Activated CD4-positive, alpha-beta T cell treated with anti-CD3 and anti-CD28 coated beads, Interleukin-10, Interleukin-2, amounts not matched to agents 100 ng/mL and 50 ng/mL, durations not matched to agents 16 hours and 8 hours (primary cell): ENCODE results near the gene PTPRN2.
"Not testable (repeated sequence)": the region's sequence is repeated elsewhere in the genome, so short reads cannot be mapped to it uniquely, and the experiment has no call there.

Source experiments
- DNase-seq: peaks from one replicate; pipeline ENCODE4 v3.0.0-alpha.2; 2020

The PTPRN2 gene

DNA sequence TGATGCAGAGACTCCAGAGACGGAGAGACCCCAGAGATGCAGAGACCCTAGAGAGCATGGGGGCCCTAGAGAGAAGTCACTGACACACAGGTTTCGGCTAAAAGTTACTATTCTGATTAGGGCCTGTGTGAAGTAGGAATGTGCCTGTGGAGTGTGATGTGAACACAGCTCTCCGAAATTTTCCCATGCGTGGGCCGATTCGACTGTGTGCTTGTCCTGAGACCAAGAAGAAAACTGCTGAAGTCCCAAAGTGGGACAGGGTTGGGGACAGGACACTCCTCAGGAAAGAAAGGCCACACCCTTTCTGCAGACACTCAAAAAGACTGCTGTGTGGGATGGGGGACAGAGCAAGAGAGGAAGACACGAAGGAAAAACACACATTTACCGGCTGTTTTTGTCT is 533.5 kb downstream of the PTPRN2 start:
- no peak for DNase-seq

DNA sequence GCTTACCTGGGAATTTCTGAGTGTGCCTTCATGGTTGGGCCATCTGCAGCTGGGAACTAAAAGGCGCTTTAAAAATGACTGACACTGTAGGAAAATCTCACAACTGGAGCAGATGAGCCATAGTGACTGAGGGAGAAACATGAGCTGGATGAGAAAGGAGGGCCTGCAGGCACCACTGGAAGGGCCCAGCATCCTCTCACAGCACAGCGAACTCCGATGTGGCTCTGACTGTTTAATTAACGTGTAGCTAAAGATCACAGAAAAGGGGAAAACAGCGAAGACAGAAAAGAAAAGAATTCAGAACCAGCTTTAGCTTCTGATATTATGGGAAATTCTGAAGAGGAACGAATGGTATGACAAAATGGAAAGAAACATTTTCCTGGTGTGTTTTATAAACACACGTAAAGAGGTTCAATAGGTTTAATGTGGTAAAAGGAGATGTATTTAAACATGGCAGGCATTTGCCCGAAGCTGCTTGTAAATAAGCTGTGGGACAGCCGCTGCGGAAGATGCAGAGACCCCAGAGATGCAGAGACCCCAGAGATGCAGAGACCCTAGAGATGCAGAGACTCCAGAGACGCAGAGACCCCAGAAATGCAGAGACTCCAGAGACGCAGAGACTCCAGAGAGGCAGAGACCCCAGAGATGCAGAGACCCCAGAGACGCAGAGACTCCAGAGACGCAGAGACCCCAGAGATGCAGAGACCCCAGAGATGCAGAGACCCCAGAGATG is 534.3 kb downstream of the PTPRN2 start:
- DNase-seq: no peak

DNA sequence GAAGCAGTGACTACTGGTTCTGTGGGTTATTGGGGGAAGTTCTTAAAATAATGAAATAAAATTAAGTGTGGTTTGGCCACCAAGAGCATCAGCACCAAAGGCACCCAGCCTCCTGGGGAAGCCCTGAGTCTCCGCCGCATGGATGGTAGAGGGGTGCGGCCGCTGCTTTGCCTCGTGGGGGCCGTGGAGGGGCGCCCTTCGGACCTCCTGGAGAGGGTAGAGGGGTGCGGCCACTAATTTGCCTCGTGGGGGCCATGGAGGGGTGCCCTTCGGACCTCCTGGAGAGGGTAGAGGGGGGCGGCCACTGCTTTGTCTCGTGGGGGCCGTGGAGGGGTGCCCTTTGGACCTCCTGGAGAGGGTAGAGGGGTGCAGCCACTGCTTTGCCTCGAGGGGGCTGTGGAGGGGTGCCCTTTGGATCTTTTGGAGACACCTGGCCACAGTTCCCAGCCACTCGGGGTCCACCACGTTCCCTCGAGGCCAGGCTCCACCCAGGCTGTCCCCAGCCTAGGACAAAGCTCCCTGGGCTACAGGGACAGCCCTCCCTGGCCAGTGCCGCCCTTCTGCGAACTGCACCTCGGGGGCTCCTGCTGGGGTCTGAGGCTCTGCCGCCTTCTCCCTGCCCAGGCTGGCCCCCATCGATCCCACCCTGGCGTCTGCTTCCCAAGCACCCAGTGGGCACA is 535.1 kb downstream of the PTPRN2 start:
- DNase-seq: no peak

DNA sequence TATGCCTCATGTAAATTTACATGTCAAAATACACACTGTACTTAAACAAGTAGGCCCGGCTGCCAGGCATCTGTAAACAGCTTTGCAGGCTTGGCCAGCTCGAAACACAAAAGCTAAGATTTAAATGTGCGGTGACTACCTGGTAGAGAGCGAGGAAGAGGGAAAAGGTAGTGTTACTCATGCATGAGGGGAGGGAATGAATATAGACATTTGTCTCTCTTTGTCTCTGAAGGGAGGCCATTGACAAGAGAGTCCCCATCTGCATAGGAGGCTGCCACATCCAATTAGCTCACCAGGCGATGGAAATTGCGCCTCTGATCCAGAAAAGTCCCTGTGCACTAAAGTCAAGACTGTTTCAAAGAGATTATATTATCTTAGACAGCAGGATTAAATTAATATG is 535.8 kb downstream of the PTPRN2 start:
- DNase-seq: no peak

DNA sequence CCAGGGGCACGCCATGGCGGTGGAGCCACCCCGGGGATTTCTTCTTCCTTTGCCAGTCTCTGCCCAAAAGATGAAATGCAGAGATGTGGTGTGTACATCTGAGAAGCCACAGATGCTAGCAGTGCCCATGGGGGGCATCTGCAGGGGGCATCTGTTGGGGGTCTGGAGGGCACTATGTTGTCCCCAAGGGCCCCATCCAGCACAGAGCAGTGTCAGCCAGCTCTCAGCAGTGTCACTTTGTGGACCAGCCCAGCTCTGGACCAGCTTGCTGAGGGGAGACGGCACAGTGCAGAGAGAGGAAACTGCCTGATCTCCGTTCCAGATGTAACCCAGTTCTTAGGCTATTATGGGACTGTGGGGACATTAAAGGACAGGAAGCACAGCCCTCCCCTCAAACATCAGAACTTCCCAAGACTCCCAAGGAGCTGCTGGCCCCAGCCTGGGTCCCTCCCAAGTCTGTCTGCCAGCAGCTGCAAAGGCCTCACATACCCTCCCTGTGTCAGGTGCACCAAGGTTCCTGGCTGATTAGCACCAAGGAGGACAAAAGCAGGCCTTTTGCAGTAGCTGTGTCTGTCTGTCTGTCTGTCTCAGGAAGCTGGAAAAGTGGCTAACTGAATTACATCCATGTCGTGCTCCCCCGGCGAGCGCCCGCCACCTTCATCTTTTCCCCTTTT is 536.5 kb downstream of the PTPRN2 start:
- no peak for DNase-seq

DNA sequence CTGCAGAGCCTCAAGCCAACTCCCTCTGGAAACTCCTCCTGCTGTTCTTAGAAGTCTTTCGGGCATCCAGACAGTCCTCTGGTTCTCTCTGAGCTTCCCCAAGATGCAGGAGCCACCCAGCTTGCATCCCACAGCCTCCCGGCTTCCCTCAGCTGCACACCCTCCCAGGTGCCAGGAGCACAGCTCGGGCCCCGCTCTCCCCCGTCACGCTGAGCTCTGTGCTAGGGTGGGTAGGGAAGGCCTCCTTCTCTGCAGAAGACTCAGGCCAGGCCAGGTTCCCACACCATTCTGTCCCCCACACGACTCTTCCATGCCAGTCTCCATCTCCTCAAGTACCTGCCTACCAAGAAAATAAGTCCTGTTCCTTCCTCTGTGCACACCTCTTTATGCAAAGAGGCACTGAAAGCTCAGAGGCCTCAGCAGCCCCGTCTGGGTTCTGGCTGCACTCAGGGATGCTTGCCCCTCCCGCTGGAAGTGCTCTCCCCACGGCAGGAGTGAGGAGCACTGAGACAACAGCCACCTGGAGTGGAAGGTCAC is 537.1 kb downstream of the PTPRN2 start:
- no peak for DNase-seq

DNA sequence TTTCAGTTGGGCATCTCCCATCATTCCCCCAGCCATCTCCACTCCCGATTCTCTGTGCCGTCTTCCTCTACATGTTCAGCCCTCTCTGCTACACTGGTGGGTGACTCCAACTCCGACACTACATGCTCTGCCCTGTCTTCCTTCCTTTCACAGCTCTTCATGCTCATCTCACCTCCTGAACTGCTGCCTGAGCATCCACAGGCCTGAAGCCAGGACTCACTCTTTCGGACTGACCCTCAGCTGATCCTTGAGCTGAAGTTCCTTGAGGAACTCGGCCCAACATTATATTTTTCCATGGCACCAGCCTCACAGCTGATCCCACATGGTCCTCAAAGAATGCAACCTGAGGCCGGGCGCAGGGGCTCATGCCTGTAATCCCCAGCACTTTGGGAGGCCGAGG is 538.4 kb downstream of the PTPRN2 start:
- DNase-seq: no peak

DNA sequence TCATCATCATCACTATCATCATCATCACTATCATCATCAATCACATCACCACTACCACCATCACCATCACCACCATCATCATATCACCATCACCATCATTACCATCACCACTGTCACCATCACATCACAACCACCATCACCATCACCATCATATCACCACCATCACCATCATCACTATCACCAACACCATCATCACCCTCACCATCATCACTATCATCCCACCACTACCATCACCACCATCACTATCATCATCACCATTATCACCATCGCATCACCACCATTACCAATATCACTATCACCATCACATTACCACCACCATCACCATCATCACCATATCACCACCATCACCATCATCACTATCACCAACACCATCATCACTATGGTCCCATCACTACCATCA is 539.1 kb downstream of the PTPRN2 start:
- no peak for DNase-seq

DNA sequence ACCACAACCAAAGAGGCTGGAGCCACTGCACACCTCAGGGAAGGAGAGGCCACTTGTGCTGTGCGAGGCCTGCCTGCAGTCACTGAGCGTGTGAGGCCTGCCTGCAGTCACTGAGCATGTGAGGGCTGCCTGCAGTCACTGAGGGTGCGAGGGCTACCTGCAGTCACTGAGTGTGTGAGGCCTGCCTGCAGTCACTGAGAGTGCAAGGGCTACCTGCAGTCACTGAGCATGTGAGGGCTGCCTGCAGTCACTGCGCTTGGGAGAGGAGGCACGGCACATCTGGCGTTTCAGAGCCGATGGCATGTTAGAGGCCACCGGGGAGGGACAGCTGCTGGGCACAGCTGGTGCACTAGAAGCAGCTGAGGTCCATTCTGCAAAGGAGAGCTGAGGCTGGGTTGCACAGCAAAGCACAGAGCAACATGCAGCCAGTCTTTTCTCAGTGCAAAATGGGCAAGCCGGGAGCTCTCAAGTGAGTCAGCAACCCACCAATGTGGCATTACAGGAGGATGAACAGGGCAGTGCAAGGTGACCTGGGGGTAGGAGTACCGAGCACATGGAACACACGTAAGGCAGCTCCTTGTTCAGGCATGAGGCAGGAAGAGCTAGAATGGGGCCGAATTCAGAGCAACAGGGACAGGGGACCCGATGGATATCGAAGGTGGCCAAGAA is 540.1 kb downstream of the PTPRN2 start:
- no peak for DNase-seq

DNA sequence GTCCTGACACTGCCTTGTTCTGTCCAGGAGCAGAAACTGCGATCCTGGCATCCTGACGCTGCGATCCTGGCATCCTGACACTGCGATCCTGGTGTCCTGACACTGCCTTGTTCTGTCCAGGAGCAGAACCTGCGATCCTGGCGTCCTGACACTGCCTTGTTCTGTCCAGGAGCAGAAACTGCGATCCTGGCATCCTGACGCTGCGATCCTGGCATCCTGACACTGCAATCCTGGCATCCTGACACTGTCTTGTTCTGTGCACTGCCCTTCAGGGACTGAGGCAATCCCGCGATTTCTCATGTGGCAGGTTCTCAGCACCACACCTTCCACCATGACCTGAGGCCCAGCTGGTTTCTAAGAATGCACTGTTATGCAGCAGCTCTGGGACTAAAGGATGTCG is 541.4 kb downstream of the PTPRN2 start:
- not testable (repeated sequence) for DNase-seq

DNA sequence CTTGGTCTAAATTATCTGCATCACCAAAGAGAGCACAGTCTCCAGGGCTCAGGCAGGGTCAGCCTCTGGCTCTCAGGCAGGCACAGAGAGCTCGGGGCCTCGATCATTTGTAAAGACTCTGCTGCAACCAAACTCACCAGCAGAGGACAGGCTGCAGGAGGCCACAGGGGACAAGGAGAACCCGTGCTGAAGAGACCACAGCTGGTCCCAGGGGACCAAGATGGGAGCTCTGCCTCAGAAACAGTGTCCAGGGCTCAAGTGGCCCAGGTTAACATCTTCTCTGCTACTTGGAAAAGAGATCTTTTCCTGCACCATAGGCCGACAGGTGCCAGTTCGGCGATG is 543.2 kb downstream of the PTPRN2 start:
- DNase-seq: no peak

DNA sequence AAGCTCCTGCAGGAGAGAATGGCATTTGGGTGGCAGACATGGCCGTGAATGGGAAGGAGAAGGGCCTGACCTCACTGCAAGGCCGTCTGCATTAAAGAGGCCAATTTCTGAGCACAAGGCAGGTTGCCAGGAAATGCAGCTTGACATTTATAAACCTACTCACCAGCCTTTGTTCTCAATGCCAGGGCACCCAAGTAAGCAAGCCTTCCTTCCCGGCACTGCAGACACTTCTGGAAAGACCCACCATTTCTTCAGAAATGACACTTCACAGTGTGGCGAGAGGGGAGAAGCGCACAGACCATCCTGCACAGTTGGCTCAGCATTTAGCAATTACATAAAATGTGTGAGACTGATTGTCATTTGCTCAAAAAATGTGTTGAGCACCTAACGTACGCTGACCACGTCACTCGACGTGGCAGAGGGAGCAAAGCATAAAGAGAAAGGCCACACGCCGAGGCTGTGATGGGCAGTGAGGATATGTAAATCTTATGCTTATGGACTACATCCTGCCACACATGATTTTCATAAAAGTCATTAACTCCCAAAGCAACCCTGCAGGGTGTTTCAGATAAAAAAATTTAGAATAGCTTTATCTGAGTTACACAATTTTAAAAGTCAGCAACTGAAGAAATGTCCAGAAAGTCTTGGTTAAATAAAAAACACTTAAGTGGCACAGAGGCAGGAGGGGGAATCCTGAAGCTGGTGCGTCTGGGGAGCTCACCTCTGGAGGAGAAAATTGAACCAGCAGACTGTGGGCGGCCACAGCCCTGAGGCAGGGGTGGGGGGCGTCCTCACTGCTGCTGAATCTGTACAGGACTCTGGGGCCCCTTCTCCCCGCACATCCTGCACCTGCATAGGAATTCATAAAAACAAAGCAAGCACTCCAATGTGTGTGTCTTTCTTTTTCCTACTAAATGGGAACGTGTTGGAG is 543.8 kb downstream of the PTPRN2 start:
- DNase-seq: no peak

DNA sequence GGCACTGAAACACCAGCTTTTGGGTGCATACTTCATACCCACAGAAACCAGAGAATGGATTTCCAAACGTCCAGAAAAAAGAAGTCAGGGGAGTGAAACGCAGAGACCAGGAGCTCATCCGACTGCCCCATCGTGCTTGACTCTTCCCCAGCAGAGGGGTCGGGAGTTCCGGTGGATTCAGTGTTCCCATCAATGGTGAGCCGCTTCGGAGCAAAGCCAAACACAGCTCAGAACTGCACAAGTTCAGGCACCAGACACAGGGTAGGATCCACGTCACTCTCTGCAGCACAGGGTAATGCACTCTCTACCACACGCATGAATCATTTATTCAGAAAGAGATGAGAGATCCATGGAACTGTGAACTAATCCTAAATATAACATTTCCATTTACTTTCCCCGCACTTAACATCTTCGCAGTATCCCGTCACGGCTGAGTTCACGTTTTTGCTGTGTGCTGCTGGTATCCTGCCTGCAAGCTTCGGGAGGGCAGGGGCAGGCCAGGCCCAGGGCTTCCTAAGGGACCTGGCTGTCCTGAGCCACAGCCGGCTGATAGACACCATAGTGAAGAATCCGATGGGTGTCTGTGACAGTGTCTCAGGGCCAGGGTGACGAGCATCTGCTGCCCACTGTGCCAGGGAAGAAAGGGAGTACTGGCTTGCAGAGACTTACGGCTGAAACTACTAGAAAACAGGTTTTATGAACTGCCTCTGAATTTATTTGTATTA is 545.3 kb downstream of the PTPRN2 start:
- no peak for DNase-seq

DNA sequence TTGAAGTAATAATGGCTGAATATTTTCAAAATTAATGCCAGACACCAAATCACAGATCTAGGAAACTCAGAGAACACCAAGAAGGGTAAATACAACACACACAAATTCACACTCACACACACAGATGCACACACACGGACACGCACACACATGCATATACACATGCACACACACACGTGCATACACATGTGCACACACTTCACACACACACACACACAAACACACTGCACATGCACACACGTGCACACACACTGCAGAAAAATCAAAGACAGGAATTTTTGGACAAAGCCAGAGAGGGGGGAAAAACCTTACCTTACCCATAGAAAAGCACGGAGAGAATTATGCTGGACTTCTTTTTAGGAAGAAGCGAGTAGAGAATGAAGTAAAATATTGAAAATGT is 547.4 kb downstream of the PTPRN2 start:
- no peak for DNase-seq

DNA sequence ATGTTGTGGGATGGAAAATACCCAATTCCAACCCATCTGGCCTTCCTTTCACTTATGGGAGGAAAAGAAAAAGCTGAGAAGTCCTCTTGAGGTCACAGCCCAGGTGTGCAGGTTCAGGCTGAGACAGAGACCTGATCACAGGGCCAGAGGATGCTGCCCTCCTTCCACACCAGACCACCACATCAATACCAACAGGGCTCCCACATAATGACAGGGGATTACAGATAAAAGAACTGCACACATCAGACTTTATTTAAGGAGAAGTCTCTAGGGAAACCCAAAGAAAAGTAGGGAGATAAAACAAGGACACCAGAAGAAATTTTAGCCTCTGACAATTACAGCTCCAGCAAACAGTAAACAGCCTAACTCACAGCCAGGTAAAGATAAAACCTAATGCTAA is 548.4 kb downstream of the PTPRN2 start:
- DNase-seq: no peak

DNA sequence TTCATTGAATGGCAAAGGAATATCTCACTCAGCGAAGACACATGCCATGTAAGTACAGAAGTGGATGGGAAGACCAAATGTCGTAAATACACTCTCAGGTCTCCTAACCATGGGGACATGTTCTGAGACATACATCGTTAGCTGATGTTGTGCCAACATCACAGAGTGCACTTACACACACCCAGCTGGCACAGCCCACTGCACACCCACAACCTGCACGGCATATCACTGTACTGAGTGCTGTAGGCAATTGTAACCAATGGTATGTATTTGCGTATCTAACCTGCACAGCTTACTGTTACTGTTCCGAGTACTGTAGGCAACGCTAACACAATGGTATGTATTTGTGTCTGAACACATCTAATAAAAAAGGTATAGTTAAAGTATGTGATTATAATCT is 550.4 kb downstream of the PTPRN2 start:
- DNase-seq: no peak

DNA sequence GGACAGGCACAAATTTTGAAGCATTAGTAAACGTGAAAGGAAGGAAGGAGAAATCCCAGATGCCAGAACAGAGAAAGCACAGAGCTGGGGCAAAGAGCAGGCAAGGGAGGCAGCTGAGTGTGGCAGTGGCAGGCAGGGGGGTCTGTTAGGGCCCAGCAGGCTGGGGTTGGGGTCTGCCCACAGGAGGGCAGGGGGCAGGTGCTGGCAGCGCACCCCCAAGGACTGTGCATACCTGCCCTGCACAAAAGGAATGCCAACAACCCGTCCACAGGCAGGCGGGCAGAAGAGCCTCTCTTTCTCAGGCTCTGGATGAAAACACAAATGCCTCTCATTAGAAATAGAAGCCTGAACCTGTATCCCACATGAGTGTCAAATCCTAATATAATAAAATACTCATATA is 552.3 kb downstream of the PTPRN2 start:
- no peak for DNase-seq

DNA sequence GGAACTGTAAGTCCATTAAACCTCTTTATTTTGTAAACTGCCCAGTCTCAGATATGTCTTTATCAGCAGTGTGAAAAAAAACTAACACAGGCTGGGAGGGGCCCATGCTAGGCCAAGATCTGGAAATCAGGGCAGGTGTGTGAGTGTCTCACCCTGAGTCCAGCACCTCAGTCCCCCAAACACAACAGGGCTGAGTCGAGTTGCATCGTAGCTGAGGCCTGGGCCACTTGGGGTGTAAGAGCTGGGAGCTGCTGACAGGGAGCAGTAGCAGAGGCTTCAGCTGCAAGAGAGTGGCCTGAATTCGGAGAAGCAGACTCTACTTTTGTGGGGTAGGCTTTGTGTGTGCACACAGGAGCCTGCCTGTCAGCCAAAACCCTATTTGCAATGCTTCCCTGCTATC is 553.1 kb downstream of the PTPRN2 start:
- DNase-seq: no peak

DNA sequence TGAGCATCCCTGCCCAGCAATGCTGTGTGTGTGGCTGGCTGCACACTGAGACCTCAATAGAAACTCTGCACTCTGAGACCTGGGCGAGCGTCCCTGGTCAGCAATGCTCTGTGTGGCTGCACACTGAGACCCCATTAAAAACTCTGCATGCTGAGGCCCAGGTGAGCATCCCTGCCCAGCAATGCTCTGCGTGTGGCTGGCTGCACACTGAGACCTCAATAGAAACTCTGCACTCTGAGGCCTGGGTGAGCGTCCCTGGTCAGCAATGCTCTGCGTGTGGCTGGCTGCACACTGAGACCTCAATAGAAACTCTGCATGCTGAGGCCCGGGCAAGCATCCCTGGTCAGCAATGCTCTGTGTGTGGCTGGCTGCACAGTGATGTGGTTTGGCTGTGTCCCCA is 553.7 kb downstream of the PTPRN2 start:
- not testable (repeated sequence) for DNase-seq

DNA sequence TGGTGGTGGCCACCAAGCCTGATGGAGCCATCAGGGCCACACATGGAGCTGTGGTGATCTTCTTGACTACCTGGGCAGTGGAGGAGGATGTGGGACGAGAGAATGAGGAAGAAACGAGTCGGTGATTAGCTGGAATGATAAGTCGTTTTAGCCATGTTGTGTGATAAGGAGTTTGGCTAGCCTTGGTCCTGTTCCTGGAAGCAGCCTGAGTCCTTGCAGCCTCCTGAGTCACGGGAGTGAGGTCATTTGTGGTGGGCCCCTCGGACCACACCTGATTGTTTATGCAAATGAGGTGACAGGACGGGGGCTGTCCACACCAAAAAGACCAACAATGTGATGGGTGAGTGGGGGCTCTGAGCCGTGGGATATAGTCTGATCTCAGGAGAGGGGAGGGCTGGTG is 554.4 kb downstream of the PTPRN2 start:
- DNase-seq: no peak

DNA sequence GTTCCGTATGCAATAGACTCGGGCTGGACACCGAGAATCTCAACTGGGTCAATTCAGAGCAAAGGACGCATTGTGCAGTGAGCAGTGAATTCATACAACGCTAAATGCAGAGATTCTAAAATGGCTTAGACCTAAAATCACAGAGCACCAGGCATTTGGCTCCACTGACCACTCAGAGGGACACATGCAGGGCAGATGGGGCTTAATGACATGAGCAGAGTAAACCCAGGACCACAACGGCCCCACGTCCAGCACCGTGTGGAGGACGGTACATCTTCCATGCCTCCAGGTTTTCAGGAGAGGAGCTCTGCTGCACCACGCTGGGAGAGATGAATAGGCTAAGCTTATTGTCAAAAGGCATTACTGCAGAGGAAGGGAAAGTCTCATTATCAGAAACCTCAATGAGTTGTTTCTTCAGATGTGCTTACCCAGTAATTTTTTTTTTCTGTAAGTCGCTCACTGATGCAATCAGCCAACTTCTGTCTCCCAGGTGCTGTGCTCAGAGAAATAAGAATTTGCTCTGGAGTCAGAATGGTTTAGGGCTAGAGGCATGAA is 555.0 kb downstream of the PTPRN2 start:
- DNase-seq: no peak
